Gastrocnemius medialis (tissue), 4 donors: ENCODE measurements around the gene DSC2. TPM values are rescaled to one million over a fixed set of nuclear protein-coding genes. Genes with fewer than 3 reads are reported as not detected.
"Not testable (repeated sequence)": the region's sequence is repeated elsewhere in the genome, so short reads cannot be mapped to it uniquely, and the experiment has no call there.

Experiments used
- ATAC-seq, 2 donors: fragments of 150-250 bp; one replicate each; pipeline ENCODE4 v1.9.1; 2016
- DNase-seq, 2 donors: peaks; one replicate each; pipeline ENCODE4 v3.0.0-alpha.2; 2019
- H3K27ac ChIP-seq, 4 donors: fragments of 200-600 bp; sonication (generic); 1 replicate in 1 of 4; 2 replicates in 3 of 4; pipeline ENCODE4 v1.5.1; 2016 to 2018; ENCODE audit warnings: mild to moderate bottlenecking in 2 of 4, moderate library complexity in 1 of 4
- H3K27me3 ChIP-seq, 3 donors: fragments of 200-600 bp; sonication (generic) in 2 of 3; 1 replicate in 1 of 3; 2 replicates in 2 of 3; pipeline versions ENCODE4 v1.5.1 to v1.6.0; 2016 to 2019; ENCODE audit warnings: mild to moderate bottlenecking in 1 of 3, moderate library complexity in 1 of 3
- H3K36me3 ChIP-seq, 2 donors: fragments of 200-600 bp; sonication (generic) in 1 of 2; one replicate each; pipeline ENCODE4 v1.5.1; 2017 to 2018
- H3K4me1 ChIP-seq, 2 donors: fragments of 200-600 bp; sonication (generic) in 1 of 2; one replicate each; pipeline ENCODE4 v1.5.1; 2016 to 2017; ENCODE audit warnings: mild to moderate bottlenecking in 2 of 2
- H3K4me3 ChIP-seq, 4 donors: fragments of 200-600 bp; sonication (generic) in 3 of 4; 1 replicate in 1 of 4; 2 replicates in 3 of 4; pipeline ENCODE4 v1.5.1; 2016 to 2019; ENCODE audit warnings: mild to moderate bottlenecking in 2 of 4
- H3K9me3 ChIP-seq, 3 donors: fragments of 200-600 bp; sonication (generic) in 2 of 3; 1 replicate in 1 of 3; 2 replicates in 2 of 3; pipeline ENCODE4 v1.5.1; 2016 to 2019
- POLR2A ChIP-seq, 2 donors: fragments of 450-650 bp; IDR thresholded peaks; one replicate each; pipeline ENCODE4 v1.6.1; 2017; ENCODE audit warnings: antibody characterized with exemption in 2 of 2, mild to moderate bottlenecking in 2 of 2, moderate library complexity in 2 of 2
- in situ Hi-C, 4 donors: fragments of 200-750 bp; cut with MboI; loops; one replicate each; pipeline versions ENCODE4 v1.15.0 to v1.8.0; 2017; ENCODE audit warnings: low sequenced_read_pairs in 4 of 4
- intact Hi-C: fragments of 100-400 bp; cut with DNase I; formaldehyde crosslinking; loops from one replicate; pipeline ENCODE4 v1.15.1; 2023; ENCODE audit warnings: low total_unique reads
- total RNA-seq, 4 donors: library from RNA; depleted of rRNA; stranded (reverse); fragments of >200 nt; gene quantifications; one replicate each; pipeline versions ENCODE4 v1.1.0 to v1.2.3, GENCODE V29; 2016
- TF ChIP-seq, protein P1 (sequence below), 5 experiments: fragments of 450-650 bp in 3 of 5; fragments of 200-600 bp in 2 of 5; sonication (generic) in 2 of 5; IDR thresholded peaks in 4 of 5; conservative IDR thresholded peaks in 1 of 5; 1 replicate in 4 of 5; 2 replicates in 1 of 5; pipeline ENCODE4 v1.5.1; 2016 to 2019; ENCODE audit warnings: antibody characterized with exemption in 5 of 5, mild to moderate bottlenecking in 3 of 5, moderate library complexity in 3 of 5

DSC2 gene
- total RNA-seq, 4 donors from 2014 or later = 0.56 to 1.2 (median 0.73) TPM

- intact Hi-C loops = no loop called here
- no peak for TF ChIP-seq POLR2A (IDR thresholded peaks at IDR 0.05)
- TF ChIP-seq, protein P1, sequence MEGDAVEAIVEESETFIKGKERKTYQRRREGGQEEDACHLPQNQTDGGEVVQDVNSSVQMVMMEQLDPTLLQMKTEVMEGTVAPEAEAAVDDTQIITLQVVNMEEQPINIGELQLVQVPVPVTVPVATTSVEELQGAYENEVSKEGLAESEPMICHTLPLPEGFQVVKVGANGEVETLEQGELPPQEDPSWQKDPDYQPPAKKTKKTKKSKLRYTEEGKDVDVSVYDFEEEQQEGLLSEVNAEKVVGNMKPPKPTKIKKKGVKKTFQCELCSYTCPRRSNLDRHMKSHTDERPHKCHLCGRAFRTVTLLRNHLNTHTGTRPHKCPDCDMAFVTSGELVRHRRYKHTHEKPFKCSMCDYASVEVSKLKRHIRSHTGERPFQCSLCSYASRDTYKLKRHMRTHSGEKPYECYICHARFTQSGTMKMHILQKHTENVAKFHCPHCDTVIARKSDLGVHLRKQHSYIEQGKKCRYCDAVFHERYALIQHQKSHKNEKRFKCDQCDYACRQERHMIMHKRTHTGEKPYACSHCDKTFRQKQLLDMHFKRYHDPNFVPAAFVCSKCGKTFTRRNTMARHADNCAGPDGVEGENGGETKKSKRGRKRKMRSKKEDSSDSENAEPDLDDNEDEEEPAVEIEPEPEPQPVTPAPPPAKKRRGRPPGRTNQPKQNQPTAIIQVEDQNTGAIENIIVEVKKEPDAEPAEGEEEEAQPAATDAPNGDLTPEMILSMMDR (IDR thresholded peaks at IDR 0.05 in 4 of 5, conservative IDR thresholded peaks at IDR 0.05 in 1 of 5) = no peak
- Histone ChIP-seq H3K36me3 (no peaks in the 10 kb centered on the region), H3K27me3 (peaks cover 34 to 47% (median 37%) of the 10 kb centered on the region in 3 donors), H3K27ac (no peak overlapping the region), H3K9me3 (no peaks in the 10 kb centered on the region), H3K4me1 (no peaks in the 10 kb centered on the region), H3K4me3 (no peak overlapping the region)
- in situ Hi-C loops = no loop called here
- ATAC-seq = no peak
- DNase-seq = no peak
Measured at GRCh38 chr18:31039426-31039825, 62.8 kb downstream of the DSC2 start.

DNA sequence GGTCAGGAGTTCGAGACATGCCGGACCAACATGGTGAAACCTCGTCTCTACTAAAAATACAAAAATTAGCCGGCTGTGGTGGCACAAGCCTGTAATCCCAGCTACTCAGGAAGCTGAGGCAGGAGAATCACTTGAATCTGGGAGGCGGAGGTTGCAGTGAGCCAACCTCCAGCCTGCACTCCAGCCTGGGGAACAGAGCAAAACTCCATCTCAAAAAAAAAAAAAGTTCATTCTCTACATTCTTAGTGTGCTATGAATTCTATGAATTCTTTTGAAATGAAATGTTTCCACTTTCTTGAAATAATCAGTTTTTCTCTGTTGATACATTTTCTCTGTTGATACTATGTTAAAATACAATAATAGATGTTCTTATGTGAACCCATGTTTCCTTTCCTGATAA is 64.5 kb downstream of the DSC2 start:
- H3K4me3 ChIP-seq, intact Hi-C loops, H3K27ac ChIP-seq, ATAC-seq, H3K36me3 ChIP-seq, H3K9me3 ChIP-seq, DNase-seq, H3K4me1 ChIP-seq, in situ Hi-C loops: not testable (repeated sequence)
- H3K27me3 ChIP-seq = peaks cover 21 to 34% (median 30%) of the 10 kb centered on the region in 3 donors

DNA sequence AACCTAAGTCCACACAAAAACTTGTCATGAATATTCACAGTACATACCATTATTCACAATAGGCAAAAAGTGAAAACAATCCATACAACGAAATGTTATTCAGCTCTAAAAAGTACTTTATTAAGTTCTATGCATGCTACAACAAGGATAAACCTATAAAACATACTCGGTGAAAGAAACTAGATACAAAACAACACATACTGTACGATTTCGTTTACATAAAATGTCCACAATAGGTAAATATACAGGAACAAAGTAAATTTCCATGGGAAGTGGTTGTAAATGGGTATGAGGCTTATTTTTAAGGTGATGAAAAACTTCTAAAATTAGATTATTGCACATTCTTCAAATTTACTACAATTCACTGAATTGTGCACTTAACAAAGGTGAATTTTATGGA is 67.7 kb downstream of the DSC2 start:
- Histone ChIP-seq H3K4me1 (no peaks in the 10 kb centered on the region), H3K9me3 (no peaks in the 10 kb centered on the region), H3K27me3 (peaks cover 0 to 5% (median 5%) of the 10 kb centered on the region in 3 donors), H3K27ac (no peak overlapping the region), H3K36me3 (no peaks in the 10 kb centered on the region), H3K4me3 (no peak overlapping the region)
- TF ChIP-seq, protein P1 (IDR thresholded peaks at IDR 0.05 in 4 of 5, conservative IDR thresholded peaks at IDR 0.05 in 1 of 5) = no peak
- no peak for TF ChIP-seq POLR2A (IDR thresholded peaks at IDR 0.05)
- no peak for ATAC-seq
- DNase-seq = no peak
- intact Hi-C loops = no loop called here
- in situ Hi-C loops = no loop called here

DNA sequence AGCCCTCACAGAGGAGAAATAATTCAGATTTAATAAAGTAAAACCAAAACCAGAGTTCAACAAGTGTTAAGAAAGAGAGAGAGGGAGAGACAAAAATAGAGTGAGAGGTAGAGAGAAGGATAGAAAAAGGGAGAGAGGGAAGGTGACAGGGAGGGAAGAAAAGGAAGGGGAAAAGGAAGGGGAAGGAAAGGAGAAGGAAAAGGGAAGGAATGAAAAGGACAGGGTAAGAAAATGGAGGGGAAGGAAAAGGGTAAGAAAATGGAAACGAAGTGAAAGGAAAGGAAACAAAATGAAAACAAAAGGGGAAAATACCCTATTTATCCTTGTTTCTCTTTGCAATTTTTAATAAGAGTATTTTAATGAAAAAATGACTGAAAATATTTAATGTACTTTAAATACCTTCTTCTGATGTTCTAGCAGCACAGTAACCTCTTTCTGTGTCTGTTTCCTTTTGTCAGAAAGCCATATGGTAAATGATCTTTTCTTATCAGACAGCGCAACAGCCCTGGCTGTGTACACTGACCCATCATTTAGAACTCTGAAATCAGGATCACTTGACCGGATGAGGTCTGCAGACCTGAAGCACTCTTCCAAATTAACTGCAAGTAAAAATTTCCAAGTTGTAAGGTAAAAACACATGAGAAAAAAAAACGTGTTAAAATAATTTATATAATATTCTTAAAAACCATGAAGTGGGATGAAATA is 71.5 kb downstream of the DSC2 start:
- in situ Hi-C loops (no loop called here), intact Hi-C loops (no loop called here)
- no peak for DNase-seq
- Histone ChIP-seq H3K4me1 (no peaks in the 10 kb centered on the region), H3K9me3 (no peaks in the 10 kb centered on the region), H3K36me3 (no peaks in the 10 kb centered on the region), H3K27me3 (no peaks in the 10 kb centered on the region), H3K4me3 (no peak overlapping the region), H3K27ac (no peak overlapping the region)
- TF ChIP-seq POLR2A (IDR thresholded peaks at IDR 0.05) = no peak
- TF ChIP-seq, protein P1 (IDR thresholded peaks at IDR 0.05 in 4 of 5, conservative IDR thresholded peaks at IDR 0.05 in 1 of 5) = no peak
- ATAC-seq = no peak

DNA sequence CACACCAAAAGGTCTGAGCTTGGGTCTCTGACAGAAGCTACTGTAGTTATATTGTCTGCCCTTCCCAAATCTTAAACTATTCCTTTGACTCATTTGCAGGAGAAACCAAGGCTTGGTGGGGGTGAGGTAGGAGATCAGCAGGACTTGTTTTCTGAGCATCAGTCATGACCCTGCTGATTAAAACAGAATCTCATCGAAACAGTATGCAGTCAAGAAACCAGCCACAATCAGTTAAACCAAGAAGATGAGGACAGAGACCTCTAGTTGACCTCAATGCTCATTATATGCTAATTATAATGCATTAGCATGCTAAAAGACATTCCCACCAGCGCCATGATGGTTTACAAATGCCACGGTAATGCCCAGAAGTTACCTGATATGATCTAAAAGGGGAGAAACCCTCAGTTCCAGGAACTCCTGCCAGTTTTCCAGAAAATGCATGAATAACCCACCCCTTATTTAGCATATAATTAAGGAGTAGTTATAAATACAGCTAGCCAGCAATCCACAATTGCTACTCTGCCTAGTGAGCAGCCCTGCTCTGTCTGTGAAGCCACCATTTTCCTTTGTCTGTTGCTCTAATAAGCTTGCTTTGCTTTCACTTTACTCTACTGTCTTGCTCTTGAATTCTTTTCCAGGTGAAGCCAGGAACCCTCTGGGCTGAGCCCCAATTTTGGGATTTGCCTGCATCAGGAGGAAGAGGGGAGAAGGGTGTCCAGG is 86.3 kb downstream of the DSC2 start:
- Histone ChIP-seq H3K9me3 (no peaks in the 10 kb centered on the region), H3K4me3 (no peak overlapping the region), H3K4me1 (no peaks in the 10 kb centered on the region), H3K36me3 (no peaks in the 10 kb centered on the region), H3K27ac (no peak overlapping the region), H3K27me3 (no peaks in the 10 kb centered on the region)
- in situ Hi-C loops (no loop called here), intact Hi-C loops (no loop called here)
- TF ChIP-seq POLR2A (IDR thresholded peaks at IDR 0.05) = no peak
- TF ChIP-seq, protein P1 (IDR thresholded peaks at IDR 0.05 in 4 of 5, conservative IDR thresholded peaks at IDR 0.05 in 1 of 5) = no peak
- DNase-seq (no peak), ATAC-seq (no peak)

DNA sequence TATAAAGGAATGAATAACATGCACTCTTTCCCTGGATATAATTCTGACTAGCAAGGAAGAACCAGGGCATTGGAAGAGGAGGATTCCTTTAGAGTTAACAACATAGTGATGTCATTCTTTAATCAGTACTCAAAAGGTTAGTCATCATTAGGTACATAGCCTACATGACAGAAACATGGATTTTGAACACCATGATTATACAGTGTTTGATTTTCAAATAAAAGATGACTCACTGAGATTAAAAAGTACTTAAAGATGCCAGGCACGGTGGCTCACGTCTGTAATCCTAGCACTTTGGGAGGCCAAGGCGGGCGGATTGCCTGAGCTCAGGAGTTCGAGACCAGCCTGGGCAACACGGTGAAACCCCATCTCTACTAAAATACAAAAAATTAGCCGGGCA is 90.8 kb downstream of the DSC2 start:
- H3K4me3 ChIP-seq, H3K27ac ChIP-seq, H3K9me3 ChIP-seq, intact Hi-C loops, H3K27me3 ChIP-seq, H3K36me3 ChIP-seq, DNase-seq, H3K4me1 ChIP-seq, ATAC-seq, in situ Hi-C loops: not testable (repeated sequence)
